Suppressor macrophage treated with lipopolysaccharide for 1 hour (primary cell): ENCODE results near the gene CYTH1.

Source experiments
- DNase-seq, 3 donors: peaks; one replicate each; pipeline ENCODE4 v3.0.0-alpha.2; 2020 to 2022

Gene CYTH1, protein sequence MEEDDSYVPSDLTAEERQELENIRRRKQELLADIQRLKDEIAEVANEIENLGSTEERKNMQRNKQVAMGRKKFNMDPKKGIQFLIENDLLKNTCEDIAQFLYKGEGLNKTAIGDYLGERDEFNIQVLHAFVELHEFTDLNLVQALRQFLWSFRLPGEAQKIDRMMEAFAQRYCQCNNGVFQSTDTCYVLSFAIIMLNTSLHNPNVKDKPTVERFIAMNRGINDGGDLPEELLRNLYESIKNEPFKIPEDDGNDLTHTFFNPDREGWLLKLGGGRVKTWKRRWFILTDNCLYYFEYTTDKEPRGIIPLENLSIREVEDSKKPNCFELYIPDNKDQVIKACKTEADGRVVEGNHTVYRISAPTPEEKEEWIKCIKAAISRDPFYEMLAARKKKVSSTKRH

DNA sequence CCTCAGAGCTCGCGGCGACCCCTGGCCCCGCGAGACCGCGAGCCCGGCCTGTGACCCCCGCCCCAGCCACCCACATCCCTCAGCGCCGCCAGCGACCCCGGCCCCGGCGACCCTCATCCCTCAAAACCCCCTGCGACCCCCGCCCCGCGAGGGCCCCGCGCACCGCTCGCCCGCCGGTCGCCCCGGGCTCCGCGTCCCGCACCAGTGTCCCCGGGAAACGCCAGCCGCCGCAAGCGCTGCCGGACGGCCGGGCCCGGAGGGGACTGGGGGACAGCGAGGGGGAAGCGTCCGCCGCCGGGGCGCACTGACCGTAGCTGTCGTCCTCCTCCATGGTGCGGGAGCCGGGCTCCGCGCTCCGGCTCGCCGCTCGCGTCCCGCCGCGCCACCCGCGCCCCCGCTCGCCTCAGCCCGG, at the start of gene CYTH1:
CYTH1 (minus strand) TSS at position 381 of the 412 bp plus-strand sequence; CDS start at position 331, 50 bp downstream.
- no peak for DNase-seq

DNA sequence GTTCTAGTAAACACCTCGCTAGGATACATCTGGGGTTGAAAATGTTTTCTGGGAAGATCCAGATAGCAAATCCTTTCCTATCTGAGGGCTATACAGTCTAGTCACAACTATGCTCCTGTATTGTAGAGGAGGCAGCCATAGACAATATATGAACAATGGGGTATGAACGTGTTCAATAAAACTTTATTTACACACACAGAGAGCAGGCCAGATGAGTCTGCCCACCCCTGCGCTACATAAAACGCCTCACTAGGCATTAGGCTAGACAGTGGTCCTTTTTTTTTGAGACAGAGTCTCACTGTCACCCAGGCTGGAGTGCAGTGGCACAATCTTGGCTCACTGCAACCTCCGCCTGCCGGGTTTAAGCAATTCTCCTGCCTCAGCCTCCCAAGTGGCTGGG, 47.4 kb upstream of the CYTH1 start:
- DNase-seq = no peak

DNA sequence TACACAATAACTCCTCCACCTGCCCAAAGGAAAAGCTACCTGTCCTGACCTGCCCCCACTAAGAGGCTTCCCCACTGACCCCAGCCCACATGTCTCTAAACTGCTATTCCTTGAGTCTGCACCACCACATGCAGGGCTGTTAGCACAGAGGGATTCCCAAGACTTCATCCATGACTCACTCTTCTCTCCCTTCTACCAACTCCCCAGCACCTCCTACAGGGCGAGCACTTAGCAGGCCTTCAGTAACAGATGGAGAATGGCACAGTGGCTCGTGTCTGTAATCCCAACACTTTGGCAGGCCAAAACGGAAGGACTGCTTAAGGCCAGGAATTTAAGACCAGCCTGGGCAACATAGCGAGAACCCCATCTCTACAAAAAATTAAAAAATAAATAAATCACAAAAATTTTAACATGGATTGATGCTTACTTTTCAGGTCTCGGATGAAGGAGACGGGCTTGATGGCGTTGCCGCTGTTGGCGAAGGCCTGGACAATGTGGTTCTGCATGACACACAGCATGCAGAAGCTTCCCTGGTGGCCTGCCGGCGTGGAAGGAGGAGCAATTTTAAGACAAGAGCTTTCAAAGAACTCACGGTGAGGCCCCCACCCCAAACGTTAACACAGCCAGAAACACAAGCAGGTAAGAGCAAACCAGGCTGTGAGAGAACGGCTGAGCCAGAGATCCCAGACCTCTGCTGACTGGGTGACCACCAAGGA, 46.6 kb upstream of the CYTH1 start:
- peak; percentile 71 to 77 (median 75) for DNase-seq

DNA sequence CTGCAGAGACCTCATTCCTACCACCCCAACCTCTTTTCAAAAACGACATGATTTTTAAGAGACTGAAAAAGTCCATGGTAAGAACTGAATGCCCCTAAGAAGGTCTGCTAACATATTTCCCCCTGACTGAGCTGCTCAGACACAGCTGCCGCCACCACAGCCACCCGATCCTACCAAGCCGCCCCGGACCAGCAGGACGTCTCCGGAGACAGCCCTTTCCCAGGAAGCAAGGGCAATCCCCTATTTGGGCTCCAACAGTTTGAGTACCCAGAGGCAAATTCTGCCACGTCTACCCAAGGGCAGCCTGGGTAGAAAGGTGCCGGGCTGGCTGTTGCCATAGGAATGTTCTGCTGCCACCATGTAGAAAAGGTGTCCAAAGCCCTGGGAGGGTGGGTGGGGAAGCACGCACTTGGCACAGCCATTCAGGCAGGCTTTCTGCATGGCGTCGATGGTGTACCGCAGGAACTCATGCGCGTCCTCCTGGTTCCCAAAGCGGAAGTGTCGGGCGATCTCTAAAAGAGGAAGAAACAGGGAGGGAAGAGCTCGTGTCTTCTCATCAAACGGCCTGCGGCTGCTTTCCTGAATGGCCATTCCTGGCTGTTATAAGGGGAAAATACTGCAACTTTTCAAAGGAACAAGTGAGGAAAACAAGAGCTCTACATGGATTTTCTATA, 44.9 kb upstream of the CYTH1 start:
- DNase-seq = peak; percentile 78 to 83 (median 81)

DNA sequence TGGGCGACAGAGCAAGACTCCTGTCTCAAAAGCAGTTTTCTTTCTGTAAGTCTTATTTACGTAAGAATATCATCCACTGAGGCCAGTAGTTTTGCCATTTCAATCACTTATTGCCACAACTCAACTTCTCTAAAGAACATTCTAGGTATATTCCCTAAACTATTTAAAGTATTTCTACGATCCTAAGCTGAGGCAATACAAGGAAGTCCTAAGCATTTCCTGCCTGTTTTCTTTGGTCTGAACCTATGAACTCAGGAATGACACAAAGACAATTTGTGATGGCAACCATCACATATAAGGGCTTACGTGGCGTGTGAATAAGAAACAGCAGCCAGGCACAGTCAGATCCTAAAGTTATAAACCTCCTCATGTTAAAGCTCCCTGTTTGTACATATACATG, 44.3 kb upstream of the CYTH1 start:
- peak; percentile 39 to 80 (median 76) for DNase-seq

DNA sequence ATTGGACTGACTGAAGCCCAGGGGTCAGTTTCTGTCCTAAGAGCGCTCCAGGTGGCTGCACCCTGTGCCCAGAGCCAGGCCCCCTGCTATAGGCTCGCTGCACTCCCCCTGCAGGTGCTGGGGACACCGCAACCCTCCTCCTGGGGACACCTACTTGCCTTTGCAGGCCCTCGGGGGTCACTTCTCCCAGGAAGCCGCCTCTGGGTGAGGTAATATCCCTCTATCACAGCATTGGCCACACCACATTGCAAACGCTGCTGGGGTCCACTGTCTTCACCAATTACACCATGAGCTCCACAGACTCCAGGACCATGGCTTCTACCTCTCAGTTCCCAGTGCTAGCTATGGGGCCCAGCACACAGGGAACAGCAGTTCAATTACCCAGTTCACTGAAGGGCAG, 43.6 kb upstream of the CYTH1 start:
- DNase-seq = no peak

DNA sequence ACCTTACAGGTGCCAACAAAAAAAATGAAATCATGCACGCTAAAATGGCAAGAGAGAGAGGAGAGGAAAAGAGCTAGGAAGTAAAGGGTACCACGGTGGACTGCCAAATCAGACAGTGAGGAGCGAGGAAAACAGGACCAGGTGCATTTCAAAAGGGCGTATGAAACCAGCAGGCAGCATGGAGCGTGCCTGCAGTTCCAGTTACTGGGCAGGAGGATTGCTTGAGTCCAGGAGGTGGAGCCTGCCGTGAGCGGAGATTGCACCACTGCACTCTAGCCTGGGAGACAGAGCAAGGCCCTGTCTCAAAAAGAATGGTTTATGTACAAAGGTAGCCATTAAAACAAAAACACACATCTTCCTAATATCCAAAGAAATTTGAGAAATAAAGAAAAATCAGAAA, 42.2 kb upstream of the CYTH1 start:
- no peak for DNase-seq

DNA sequence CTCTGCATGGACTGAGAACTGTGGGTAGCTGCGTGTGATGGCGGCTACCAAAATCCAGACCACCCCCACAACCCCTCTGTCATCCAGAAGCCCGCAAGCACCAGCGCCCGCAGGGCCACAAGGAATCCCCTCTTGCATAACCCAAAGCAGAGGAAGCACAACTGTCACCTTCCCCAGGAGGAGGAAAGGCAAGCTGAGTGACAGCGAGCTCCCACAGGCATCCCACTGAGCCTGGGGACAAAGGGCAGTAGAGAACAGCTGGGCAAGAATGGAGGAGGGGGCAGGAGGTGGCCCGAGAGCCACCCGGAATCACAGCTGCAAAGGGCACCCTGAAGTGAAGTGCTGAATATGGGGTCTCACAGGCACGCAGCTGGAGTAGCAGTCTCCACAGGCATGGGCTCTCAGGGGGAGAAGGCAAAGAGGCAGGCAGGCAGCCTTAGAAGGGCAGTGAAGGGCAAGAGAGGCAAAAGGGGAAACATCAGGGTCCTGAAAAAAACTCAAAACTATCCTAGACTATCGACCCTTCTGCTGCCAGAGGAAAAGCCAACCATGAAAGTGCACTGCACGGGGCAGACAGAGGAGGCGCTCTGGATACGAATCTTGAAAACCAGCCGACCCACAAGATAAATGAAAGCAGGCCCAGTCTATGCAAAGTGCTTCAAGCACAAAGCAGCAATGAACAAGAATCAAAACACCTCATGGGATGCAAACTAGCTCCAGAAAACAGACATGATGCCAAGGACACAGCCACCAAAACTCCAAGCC, 41.4 kb upstream of the CYTH1 start:
- DNase-seq = no peak

DNA sequence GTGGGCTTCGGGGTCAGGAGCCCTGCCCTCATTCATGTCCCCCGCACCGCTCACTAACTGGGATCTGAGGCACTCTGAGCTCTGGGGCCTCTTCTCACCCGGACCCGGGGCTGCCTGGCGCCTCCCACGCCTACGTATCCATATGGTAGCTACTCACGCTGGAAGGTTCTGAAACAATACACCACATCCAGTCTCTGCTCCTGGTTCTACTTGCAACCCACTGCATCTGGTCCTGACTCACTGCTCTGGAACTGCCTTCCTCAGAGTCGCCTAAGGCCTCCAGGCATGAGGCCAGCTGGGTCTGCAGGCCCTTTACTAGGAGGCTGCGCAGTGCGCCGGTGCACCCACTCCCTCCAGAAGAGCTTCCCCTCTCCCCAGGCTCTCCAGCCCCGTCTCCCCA, 40.5 kb upstream of the CYTH1 start:
- no peak for DNase-seq

DNA sequence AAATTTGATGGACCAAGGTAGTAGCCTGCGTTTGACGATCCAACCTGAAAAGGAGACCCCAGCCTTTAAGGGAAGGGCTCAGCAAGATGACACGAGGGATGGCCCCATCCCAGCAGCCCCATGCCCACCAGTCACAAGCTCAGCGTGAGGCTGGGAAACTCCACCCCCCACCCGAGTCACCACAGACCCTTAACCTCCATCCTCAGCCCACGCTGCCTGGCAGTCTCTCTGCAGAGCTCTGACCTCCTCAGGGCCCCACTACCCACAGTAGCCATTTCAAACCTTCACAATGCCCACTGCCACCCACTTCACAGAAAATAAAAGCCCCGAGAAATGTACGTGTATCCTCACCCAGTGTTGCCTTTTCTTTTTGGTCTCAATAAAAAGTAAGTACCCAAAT, 39.9 kb upstream of the CYTH1 start:
- no peak for DNase-seq

DNA sequence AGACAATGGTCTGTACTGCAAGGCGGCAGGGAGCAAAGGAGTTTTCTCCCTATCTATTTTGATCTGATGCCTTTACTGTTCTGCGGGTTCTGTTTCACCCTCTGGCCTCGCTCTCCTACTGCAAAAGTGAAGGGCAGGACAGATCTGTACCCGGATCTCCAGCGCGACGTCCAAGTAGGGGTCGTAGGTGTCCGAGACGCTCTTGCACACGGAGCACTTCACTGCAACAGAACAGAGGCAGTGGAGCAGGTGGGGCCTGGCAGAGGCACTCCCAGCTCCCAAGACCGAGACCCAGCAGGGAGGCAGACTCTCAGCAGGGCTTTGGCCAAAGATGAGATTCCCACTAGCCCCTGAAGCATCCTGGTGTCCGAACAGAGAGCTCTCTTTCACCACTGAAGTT, 38.8 kb upstream of the CYTH1 start:
- no peak for DNase-seq

DNA sequence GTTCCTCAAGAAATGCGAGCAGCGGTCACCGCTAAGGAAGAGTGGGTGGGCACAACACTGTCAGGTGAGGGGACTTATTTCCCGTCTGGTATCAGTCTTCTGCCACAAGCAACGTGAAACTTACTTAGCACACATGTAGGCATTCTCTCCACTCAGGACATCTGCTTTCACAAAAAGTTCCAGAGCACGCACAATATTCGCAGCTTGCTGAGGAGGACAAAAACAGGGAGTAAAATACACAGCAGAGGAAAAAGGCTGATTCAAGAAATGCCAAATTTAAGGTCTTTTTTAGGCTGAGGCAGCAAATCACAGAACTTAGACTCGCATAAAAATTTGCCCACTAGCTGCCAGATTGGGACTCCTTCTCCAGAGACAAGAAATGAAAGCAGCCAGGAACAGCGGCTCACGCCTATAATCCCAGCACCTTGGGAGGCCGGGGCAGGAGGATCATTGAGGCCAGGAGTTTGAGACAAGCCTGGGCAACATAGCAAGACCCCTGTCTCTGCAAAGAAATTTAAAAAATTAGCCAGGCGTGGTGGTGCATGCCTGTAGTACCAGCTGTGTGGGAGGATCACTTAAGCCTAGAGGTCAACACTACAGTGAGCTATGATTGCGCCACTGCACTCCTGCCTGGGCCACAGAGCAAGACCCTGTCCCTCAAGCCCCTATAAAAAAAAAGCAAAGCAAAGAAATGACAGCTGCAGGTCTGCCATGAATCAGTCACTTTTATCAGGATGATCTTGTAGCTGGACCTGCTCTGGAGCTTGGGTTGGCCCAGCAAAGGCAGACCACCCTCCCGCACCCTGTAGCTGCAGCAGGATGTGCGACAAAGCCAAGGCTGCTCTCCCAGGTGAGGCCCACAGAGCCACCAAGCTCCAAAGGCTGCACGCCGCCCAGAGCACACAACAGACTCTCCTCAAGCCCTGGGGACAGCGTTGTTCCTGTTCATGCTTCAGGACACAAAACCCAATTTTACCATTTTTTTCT, 38.0 kb upstream of the CYTH1 start:
- no peak for DNase-seq

DNA sequence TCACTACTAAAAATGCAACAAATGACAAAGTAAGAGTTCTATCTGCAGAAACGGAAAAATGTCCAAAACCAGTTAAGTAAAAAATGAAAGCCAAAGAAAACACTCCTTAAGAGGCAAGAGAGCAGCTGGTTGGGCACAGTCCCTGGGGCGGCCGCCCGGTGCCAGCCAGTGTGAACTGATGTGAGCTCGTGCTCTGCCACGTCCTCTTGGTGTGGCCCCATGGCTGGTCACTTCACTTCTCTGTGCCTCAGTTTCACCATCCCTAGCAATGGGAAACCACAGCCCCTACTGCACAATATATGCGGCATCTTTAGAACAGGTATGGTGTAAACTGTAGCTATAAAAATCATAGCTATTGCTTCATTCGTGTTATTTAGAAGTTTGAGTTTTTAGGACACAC, 37.3 kb upstream of the CYTH1 start:
- no peak for DNase-seq

DNA sequence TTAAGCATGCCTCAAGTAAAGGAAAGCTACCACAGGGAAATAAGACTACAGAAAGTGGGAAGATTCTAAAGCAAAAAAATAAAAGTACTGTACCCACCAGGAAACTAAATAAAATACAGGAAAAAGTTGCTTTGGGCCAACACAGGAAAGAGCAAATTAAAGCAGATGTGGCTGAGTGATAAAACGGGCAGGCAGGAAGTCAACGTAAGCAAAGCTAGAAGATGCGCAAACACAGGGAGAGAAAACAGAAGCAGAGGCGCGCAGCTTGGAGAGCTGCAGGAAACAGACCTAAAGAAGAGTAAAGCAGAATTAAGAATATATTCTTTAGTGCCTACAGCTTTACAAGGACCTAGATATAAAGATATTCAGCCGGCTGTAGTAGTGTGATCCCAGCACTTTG, 36.9 kb upstream of the CYTH1 start:
- DNase-seq = no peak

DNA sequence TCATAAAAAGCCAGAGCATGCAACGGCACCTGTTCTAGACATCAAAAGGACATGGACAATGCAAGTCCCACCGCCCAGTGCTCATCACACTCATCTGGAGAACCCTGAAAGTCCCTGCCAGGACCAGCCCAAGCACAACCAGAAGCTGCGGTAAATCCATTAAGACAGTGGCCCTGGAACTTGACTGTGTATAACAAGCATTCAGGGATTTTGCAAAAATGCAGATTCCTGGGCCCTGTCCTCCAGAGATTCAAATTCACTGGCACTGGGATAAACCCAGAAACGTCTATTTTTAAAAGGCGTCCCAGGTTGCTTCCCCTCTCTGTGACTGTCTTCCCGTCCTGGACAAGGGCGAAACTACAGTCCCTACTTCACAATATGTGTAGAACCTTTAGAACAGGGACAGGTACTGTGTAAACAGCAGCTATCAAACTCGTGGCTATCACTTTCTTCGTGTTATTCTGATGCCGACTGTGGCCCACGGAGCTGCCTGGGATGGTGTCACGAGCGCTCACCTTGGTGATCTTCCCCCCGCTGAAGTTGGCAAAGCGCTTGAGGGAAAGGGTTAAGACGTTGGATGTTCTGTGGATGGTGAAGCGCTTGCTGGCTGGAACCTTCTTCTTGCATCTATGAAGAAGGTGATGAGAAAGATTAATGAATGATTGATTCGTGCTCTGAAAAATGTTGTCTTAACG, 36.2 kb upstream of the CYTH1 start:
- DNase-seq = no peak

DNA sequence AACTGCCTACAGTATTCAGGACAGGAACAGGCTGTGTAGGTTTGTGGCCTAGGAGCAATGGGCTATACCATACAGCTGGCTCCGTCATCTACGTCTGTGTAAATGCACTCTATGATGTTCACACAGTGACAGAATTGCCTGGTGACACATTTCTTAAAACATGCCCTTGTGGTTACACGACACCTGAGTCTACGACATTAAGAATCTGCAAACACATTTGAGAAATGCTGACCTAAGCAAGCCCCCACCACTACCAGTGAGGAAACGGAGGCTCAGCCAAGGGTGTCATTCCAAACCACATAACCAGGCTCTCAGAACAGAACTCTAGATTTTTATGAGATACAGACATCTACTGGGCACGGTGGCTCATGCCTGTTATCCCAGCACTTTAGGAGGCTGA, 35.0 kb upstream of the CYTH1 start:
- DNase-seq = no peak

DNA sequence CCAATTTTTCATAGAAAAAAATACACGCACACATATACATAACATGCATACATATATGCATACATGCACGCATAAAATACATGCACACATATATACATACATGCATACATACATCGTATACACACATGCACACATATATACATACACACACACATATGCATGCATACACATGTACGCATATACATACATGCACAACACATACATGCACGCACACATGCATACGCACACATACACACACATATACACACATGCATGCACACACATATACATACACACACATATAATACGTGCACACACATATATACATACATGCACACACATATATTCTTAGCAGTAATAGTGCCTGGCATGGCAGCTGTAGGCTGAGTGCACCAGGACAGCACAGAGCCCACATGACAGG, 33.6 kb upstream of the CYTH1 start:
- DNase-seq = no peak

DNA sequence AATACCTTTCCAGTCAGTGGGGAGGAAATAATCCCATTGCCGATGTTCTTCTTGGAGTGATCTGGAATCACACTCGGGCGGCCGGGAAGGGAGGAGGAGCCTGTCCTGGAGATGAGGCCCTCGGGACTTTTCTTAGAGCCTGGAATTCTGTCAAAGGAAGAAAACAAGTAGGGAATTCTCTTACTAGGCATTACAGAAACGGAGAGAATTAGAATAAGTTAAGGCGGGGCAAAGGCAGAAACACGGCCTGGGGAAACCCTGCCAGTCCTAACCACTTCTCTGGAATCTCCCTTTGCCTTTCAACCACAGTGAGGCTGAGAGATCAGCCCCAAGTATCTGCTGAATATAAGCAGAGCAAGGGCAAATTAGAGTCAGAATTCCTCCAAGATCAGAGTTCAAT, 30.8 kb upstream of the CYTH1 start:
- DNase-seq = no peak

DNA sequence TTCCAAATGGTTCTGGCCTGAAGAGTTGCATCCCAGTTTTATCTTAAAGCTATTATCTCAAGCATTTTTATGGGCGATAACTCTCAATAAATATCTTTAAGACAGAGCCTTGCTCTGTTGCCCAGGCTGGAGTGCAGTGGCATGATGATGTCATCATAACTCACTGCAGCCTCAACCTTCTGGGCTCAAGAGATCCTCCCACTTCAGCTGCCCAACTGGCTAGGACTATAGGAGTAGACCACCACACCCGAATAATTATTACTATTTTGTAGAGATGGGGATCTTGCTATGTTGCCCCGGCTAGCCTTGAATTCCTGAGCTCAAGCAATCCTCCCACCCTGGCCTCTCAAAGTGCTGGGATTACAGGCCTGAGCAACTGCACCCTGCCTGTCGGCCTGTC, 26.1 kb upstream of the CYTH1 start:
- DNase-seq = peak in 1 of 3 donors; percentile 28

DNA sequence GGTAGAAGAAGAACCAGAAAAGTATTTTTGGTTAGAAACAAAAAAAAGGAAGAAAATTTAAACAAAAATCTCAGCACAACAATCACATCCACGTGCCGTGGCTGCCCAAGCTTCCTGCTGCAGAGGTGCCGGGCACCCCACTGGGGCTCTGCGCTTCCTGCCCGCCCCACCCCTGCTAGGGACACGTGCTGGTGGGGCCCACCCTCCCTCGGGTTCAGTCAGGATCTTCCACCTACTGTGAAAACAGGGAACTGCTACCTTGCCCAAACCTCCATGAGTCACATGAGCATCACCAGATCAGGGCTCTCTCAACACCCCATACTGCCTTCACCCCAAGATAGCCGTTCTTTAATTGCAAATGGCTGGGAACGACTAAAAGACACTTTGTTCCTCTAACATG, 24.4 kb upstream of the CYTH1 start:
- peak; percentile 25 to 49 (median 33) for DNase-seq

DNA sequence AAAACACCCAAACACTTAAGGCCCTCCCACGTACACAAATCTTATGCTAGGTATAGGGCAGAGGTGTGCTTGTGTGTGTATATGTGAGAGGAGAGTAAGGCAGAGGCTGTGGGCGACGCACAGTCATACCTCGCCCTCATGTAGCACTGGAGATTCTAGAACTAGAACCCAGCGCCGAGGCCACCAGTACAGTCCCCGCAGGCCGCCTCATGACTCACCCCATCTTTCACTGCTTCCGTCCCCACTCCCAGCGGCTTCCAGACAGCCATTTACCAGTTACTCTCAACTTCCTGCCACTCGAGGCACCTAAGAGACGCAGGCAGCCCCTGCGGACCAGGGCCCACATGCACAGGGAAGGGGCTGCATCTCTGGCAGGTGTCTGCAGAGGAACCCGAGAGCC, 23.2 kb upstream of the CYTH1 start:
- peak in 1 of 3 donors; percentile 10 for DNase-seq
